ENCODE results near the gene PMEPA1.

PMEPA1 gene

GRCh38 chr20:57709823-57710799, at the start of gene PMEPA1:
Gene PMEPA1, minus strand, starts transcription at chr20:57710015. Its CDS starts 433 bp downstream, at chr20:57709582.
- peak; percentile 76 for DNase-seq

- no peak for DNase-seq
Measured at GRCh38 chr20:57757767-57758166, 48.0 kb upstream of the PMEPA1 start.

- no peak for DNase-seq
Measured at GRCh38 chr20:57756921-57757320, 47.1 kb upstream of the PMEPA1 start.

- DNase-seq: no peak
Measured at GRCh38 chr20:57756213-57756612, 46.4 kb upstream of the PMEPA1 start.

GRCh38 chr20:57755609-57756008, 45.8 kb upstream of the PMEPA1 start:
- no peak for DNase-seq

GRCh38 chr20:57754190-57754589, 44.4 kb upstream of the PMEPA1 start:
- DNase-seq: no peak

- DNase-seq: no peak
Measured at GRCh38 chr20:57753332-57754164, 43.7 kb upstream of the PMEPA1 start.

GRCh38 chr20:57751411-57751810, 41.6 kb upstream of the PMEPA1 start:
- no peak for DNase-seq

- DNase-seq: no peak
Measured at GRCh38 chr20:57749869-57750268, 40.1 kb upstream of the PMEPA1 start.

GRCh38 chr20:57749131-57749690, 39.4 kb upstream of the PMEPA1 start:
- DNase-seq: no peak

- DNase-seq: peak; percentile 45
Measured at GRCh38 chr20:57748601-57749130, 38.9 kb upstream of the PMEPA1 start.

GRCh38 chr20:57747861-57748481, 38.2 kb upstream of the PMEPA1 start:
- DNase-seq: no peak

GRCh38 chr20:57746832-57747404, 37.1 kb upstream of the PMEPA1 start:
- DNase-seq: no peak

- DNase-seq: no peak
Measured at GRCh38 chr20:57746201-57746600, 36.4 kb upstream of the PMEPA1 start.

GRCh38 chr20:57744206-57744605, 34.4 kb upstream of the PMEPA1 start:
- DNase-seq: no peak

GRCh38 chr20:57743450-57744095, 33.8 kb upstream of the PMEPA1 start:
- DNase-seq: no peak

- no peak for DNase-seq
Measured at GRCh38 chr20:57742507-57743181, 32.8 kb upstream of the PMEPA1 start.

- no peak for DNase-seq
Measured at GRCh38 chr20:57738484-57738883, 28.7 kb upstream of the PMEPA1 start.

- no peak for DNase-seq
Measured at GRCh38 chr20:57738053-57738452, 28.2 kb upstream of the PMEPA1 start.

GRCh38 chr20:57737349-57737748, 27.5 kb upstream of the PMEPA1 start:
- DNase-seq: no peak

- DNase-seq: no peak
Measured at GRCh38 chr20:57736738-57737347, 27.0 kb upstream of the PMEPA1 start.

Data from activated CD4-positive, alpha-beta T cell treated with anti-CD3 and anti-CD28 coated beads, Interleukin-10, Interleukin-2, amounts not matched to agents 100 ng/mL and 50 ng/mL, durations not matched to agents 16 hours and 8 hours (primary cell).